ENCODE measurements around the gene CAB39L. TPM values are rescaled to one million over a fixed set of nuclear protein-coding genes. Genes with fewer than 3 reads are reported as not detected.

The CAB39L gene
- total and polyA plus RNA-seq, 2 of the 4 experiments (the other 2 are of a cell fraction), result 8.5 to 16.7 TPM

DNA sequence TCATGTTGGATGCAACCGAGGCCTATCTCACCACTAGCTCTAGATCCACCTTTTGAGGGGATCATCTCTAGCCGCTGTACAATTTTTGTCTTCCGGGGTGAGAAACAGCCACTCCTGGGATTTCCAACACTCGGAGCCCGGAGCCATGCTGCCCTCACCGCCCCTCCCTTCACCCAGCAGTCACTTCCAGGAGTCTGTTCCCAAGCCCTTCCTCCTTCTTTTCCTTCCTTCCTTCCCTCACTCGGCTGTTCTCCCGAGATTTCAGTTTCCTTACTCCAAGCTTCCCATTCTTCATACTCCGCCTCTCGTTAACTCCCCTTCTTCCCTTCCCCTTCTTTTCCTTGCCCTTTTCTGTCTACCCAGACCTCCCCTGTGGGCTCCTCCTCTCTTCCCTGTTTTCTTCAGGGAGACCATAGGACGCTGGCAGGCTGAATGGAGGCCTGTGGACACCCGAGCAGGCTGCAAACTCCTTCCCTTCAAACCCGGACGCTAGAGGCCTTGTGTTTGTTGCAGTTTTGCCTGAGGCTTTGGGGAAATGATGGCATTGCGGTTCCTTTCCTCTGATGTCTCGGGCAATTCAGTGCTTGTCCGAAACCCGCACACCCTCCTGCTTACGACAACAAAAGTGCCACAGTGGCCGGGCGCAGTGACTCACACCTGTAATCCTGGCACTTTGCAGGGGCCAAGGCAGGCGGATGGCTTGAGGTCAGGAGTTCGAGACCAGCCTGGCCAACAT is 96.0 kb downstream of the CAB39L start:
- DNase-seq (no peak), ATAC-seq (ENCODE audit: low read depth) (no peak)
- no peak overlapping the region for H4K5ac ChIP-seq (ENCODE audit: low read depth, low read length)
- H3K4me1 ChIP-seq (ENCODE audit: control insufficient read depth, insufficient read depth, low read length), result peaks cover 11% of the 10 kb centered on the region; the same call in 1 of the 2 replicates
- no peaks in the 10 kb centered on the region for H3K27me3 ChIP-seq (ENCODE audit: control insufficient read depth, insufficient read depth, low read length)
- ChIA-PET POLR2A (ENCODE audit: unreplicated experiment) (no interaction called here), CTCF (no interaction called here)
- no peak overlapping the region for H3K23ac ChIP-seq (ENCODE audit: low read depth, low read length)
- H4K20me1 ChIP-seq (ENCODE audit: insufficient read depth, low read length), result no peaks in the 10 kb centered on the region
- BruUV-seq (replicated peaks), result no TSS peak
- 0 out of 4 replicates have a peak, but pooled peaks cover 0 to 3% of the 10 kb centered on the region in 2 experiments for H3K79me1 ChIP-seq (ENCODE audit: low read depth in 1 of 2, low read length in 2 of 2)
- H3K4me2 ChIP-seq (ENCODE audit: low read depth, low read length), result no peak overlapping the region
- no peak overlapping the region for H3K27ac ChIP-seq (ENCODE audit: insufficient read depth, low read length)
- whole genome bisulfite sequencing, 2 experiments (ENCODE audit: extremely low coverage in 2 of 2, insufficient read length in 1 of 2), result 95 to 100% methylated on average over 2 to 4 of the region's 23 CpGs
- H3K9me1 ChIP-seq (ENCODE audit: insufficient read depth, low read length), result peaks cover 5% of the 10 kb centered on the region
- no peak overlapping the region for H2BK5ac ChIP-seq (ENCODE audit: low read depth, low read length, poor library complexity, severe bottlenecking)
- no peaks in the 10 kb centered on the region for H3K9me3 ChIP-seq (ENCODE audit: control insufficient read depth, insufficient read depth, low read length)
- no peak overlapping the region for H2BK120ac ChIP-seq (ENCODE audit: low read depth, low read length)
- dilution Hi-C loops (cut with HindIII; ENCODE audit: low sequenced_read_pairs, unreplicated experiment) (no loop called here), in situ Hi-C loops (cut with MboI; ENCODE audit: low sequenced_read_pairs) (no loop called here), intact Hi-C loops (cut with micrococcal nuclease) (no loop called here)
- H3K14ac ChIP-seq (replicated peaks; ENCODE audit: low read depth, low read length), result no peak overlapping the region
- peak overlapping the region; percentile 15 for H2AK9ac ChIP-seq (replicated peaks; ENCODE audit: low read depth, low read length, poor library complexity)
- H2AFZ ChIP-seq (replicated peaks; ENCODE audit: low read length, poor library complexity), result no peak overlapping the region
- H3K4ac ChIP-seq (ENCODE audit: low read depth, low read length), result no peak overlapping the region
- no peak overlapping the region for H3K4me3 ChIP-seq (ENCODE audit: insufficient read depth, low read depth, low read length)
- no peak overlapping the region for H4K8ac ChIP-seq (ENCODE audit: low read depth in 2 of 2, low read length in 2 of 2)
- no peak overlapping the region for H3K56ac ChIP-seq (ENCODE audit: extremely low read depth, insufficient read depth, low read length)
- H3K9ac ChIP-seq (ENCODE audit: low read depth, low read length), result no peak overlapping the region
- H2AK5ac ChIP-seq (ENCODE audit: low read depth, low read length), result no peak overlapping the region
- no peak overlapping the region for H2BK20ac ChIP-seq (ENCODE audit: low read depth, low read length)
- H3K36me3 ChIP-seq (ENCODE audit: control insufficient read depth, insufficient read depth, low read length), result no peaks in the 10 kb centered on the region
- H2BK15ac ChIP-seq (ENCODE audit: low read depth, low read length), result no peak overlapping the region
- no peak overlapping the region for H3K18ac ChIP-seq (ENCODE audit: low read depth, low read length)
- TF ChIP-seq MAFK (IDR thresholded peaks at IDR 0.05; ENCODE audit: low read depth, low read length), result no peak
- no peak for TF ChIP-seq MAZ (IDR thresholded peaks at IDR 0.05; ENCODE audit: borderline replicate concordance, low read depth, low read length)
- TF ChIP-seq NFE2L2 (IDR thresholded peaks at IDR 0.05; ENCODE audit: low read depth, low read length), result no peak
- TF ChIP-seq, protein P1, sequence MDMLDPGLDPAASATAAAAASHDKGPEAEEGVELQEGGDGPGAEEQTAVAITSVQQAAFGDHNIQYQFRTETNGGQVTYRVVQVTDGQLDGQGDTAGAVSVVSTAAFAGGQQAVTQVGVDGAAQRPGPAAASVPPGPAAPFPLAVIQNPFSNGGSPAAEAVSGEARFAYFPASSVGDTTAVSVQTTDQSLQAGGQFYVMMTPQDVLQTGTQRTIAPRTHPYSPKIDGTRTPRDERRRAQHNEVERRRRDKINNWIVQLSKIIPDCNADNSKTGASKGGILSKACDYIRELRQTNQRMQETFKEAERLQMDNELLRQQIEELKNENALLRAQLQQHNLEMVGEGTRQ (IDR thresholded peaks at IDR 0.05; ENCODE audit: low read depth, low read length), result no peak
- H4K91ac ChIP-seq (ENCODE audit: insufficient read depth, low read depth, low read length), result no peak overlapping the region
